A673 (cell line): ENCODE measurements around the gene LIMA1.
"Not testable (repeated sequence)": the region's sequence is repeated elsewhere in the genome, so short reads cannot be mapped to it uniquely, and the experiment has no call there.

Source experiments
- CTCF ChIP-seq: fragments of 300-800, 200-600 bp; sonication (generic); conservative IDR thresholded peaks from 2 replicates; pipeline ENCODE4 v1.5.1; 2017; ENCODE audit warnings: low read depth, mild to moderate bottlenecking, antibody characterized with exemption, low read length, moderate library complexity, mixed read lengths
- EZH2 ChIP-seq: fragments of 200-600 bp; sonication (generic); IDR thresholded peaks from 2 replicates; pipeline ENCODE4 v1.6.1; 2017; ENCODE audit warnings: borderline replicate concordance, low read depth, mild to moderate bottlenecking, mixed read lengths, antibody characterized with exemption, low read length; ENCODE audit not compliant: poor library complexity, severe bottlenecking

- TF ChIP-seq CTCF, EZH2: not testable (repeated sequence)
These were observed 7.4 kb upstream of the LIMA1 start for GRCh38 chr12:50290692-50291091.
